Tibial nerve (tissue), 4 donors: ENCODE results near the gene PIP5KL1. TPM values are rescaled to one million over a fixed set of nuclear protein-coding genes. Genes with fewer than 3 reads are reported as not detected.

Experiments used
- DNase-seq, 2 donors: peaks; one replicate each; pipeline ENCODE4 v3.0.0-alpha.2; 2019; ENCODE audit warnings: low spot score in 2 of 2
- H3K27ac ChIP-seq, 4 donors: fragments of 200-600 bp; sonication (generic) in 3 of 4; one replicate each; pipeline ENCODE4 v1.5.1; 2017 to 2019; ENCODE audit warnings: mild to moderate bottlenecking in 1 of 4
- H3K27me3 ChIP-seq, 2 donors: fragments of 200-600 bp; sonication (generic) in 1 of 2; one replicate each; pipeline versions ENCODE4 v1.5.1 to v1.6.0; 2017 to 2019
- H3K36me3 ChIP-seq, 3 donors: fragments of 200-600 bp; sonication (generic); one replicate each; pipeline ENCODE4 v1.5.1; 2018 to 2019
- H3K4me1 ChIP-seq, 4 donors: fragments of 200-600 bp; sonication (generic) in 3 of 4; one replicate each; pipeline ENCODE4 v1.5.1; 2017 to 2019
- H3K4me3 ChIP-seq, 4 donors: fragments of 200-600 bp; sonication (generic) in 3 of 4; one replicate each; pipeline ENCODE4 v1.5.1; 2017 to 2019; ENCODE audit warnings: mild to moderate bottlenecking in 1 of 4, moderate library complexity in 1 of 4
- H3K9me3 ChIP-seq, 4 donors: fragments of 200-600 bp; sonication (generic) in 3 of 4; one replicate each; pipeline ENCODE4 v1.5.1; 2017 to 2019
- CTCF ChIP-seq, 5 experiments: fragments of 200-600 bp in 3 of 5; fragments of 450-650 bp in 2 of 5; sonication (generic) in 3 of 5; IDR thresholded peaks; one replicate each; pipeline ENCODE4 v1.5.1; 2016 to 2019; ENCODE audit warnings: antibody characterized with exemption in 5 of 5, mild to moderate bottlenecking in 3 of 5, moderate library complexity in 2 of 5
- EP300 ChIP-seq, 2 donors: sonication (generic); formaldehyde crosslinking; IDR thresholded peaks; one replicate each; pipeline ENCODE4 v1.6.1; 2017; ENCODE audit warnings: antibody characterized with exemption in 2 of 2, mild to moderate bottlenecking in 1 of 2
- POLR2A ChIP-seq, 2 donors: fragments of 450-650 bp; IDR thresholded peaks; one replicate each; pipeline ENCODE4 v1.6.1; 2017; ENCODE audit warnings: antibody characterized with exemption in 2 of 2, mild to moderate bottlenecking in 2 of 2, moderate library complexity in 2 of 2
- WGBS, 2 donors: methylation state at CpG; one replicate each; pipeline ENCODE4 v1.1.5; 2018; 5-methylcytosine and 5-hydroxymethylcytosine counted together
- total RNA-seq, 4 donors: library from RNA; depleted of rRNA; stranded (reverse); fragments of >200 nt; gene quantifications; one replicate each; pipeline ENCODE4 v1.1.0, GENCODE V29; 2016

PIP5KL1 gene
- total RNA-seq, 4 donors from 2014 or later, result 0.59 TPM; not detected in 3

- Histone ChIP-seq H3K27ac (no peak overlapping the region), H3K36me3 (peaks cover 0 to 26% (median 0%) of the 10 kb centered on the region in 3 donors), H3K4me1 (peaks cover 0 to 54% (median 30%) of the 10 kb centered on the region in 4 donors), H3K27me3 (no peaks in the 10 kb centered on the region), H3K4me3 (no peak overlapping the region), H3K9me3 (no peaks in the 10 kb centered on the region)
- WGBS, 2 donors, result 82 to 84% methylated on average over 8 of the region's 8 CpGs
- no peak for TF ChIP-seq POLR2A (IDR thresholded peaks at IDR 0.05)
- no peak for TF ChIP-seq EP300 (IDR thresholded peaks at IDR 0.05)
- TF ChIP-seq CTCF (IDR thresholded peaks at IDR 0.05), result no peak
- no peak for DNase-seq
Measured at GRCh38 chr9:127880143-127880542, 50.4 kb downstream of the PIP5KL1 start.

GRCh38 chr9:127878652-127879390 lies 51.8 kb downstream of the PIP5KL1 start:
- no peak overlapping the region for H3K4me3 ChIP-seq
- H3K9me3 ChIP-seq, result no peaks in the 10 kb centered on the region
- H3K27me3 ChIP-seq, result no peaks in the 10 kb centered on the region
- 53 to 59% methylated on average over 8 of the region's 8 CpGs for WGBS, 2 donors
- H3K4me1 ChIP-seq, result peaks cover 0 to 54% (median 37%) of the 10 kb centered on the region in 4 donors
- H3K36me3 ChIP-seq, result peaks cover 0 to 14% (median 0%) of the 10 kb centered on the region in 3 donors
- H3K27ac ChIP-seq, result peak overlapping the region in 3 of 4 donors; percentile 76 to 93 (median 88)
- no peak for DNase-seq
- TF ChIP-seq POLR2A (IDR thresholded peaks at IDR 0.05), result no peak
- TF ChIP-seq EP300 (IDR thresholded peaks at IDR 0.05), result no peak
- TF ChIP-seq CTCF (IDR thresholded peaks at IDR 0.05), result no peak

DNA sequence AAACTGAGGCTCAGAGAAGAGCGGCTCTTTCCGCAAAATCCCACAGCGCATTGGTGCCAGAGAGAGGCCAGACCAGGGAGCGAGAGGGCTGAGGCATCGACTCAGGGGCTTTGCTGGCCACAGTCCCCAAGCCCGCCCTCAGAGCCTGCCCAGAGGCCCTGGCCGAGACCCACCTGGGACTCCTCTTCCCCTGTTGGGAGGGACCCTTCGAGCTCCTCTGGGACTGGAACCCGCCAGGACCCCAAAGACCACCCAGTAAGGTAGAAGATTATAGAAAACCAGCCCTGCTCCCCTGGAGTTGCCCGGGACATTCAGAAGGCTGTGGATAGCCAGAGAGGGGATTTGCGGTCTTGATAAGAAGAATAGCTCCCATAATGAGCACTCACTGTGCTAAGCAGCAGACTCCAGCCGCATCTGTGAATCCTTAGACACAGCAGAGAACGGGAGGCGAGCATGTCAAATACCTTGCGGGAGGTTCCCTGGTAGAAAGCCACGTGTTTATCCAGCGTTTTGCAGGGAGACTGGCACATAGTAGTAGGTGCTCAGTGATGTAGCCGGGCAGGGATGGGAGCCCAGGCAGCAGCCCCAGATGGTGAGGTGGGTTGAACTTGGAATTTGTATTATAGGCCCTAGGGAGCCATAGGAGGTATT lies 52.5 kb downstream of the PIP5KL1 start:
- no peak for TF ChIP-seq CTCF (IDR thresholded peaks at IDR 0.05)
- TF ChIP-seq POLR2A (IDR thresholded peaks at IDR 0.05), result no peak
- no peak for TF ChIP-seq EP300 (IDR thresholded peaks at IDR 0.05)
- peaks cover 0 to 13% (median 0%) of the 10 kb centered on the region in 3 donors for H3K36me3 ChIP-seq
- no peaks in the 10 kb centered on the region for H3K27me3 ChIP-seq
- WGBS, 2 donors, result 30 to 38% methylated on average over 17 to 18 of the region's 18 CpGs
- H3K27ac ChIP-seq, result peak overlapping the region; percentile 68 to 93 (median 82)
- no peaks in the 10 kb centered on the region for H3K9me3 ChIP-seq
- DNase-seq, result no peak
- H3K4me3 ChIP-seq, result peak overlapping the region; percentile 46 to 65 (median 49)
- peaks cover 0 to 59% (median 44%) of the 10 kb centered on the region in 4 donors for H3K4me1 ChIP-seq

GRCh38 chr9:127877566-127877998 lies 53.0 kb downstream of the PIP5KL1 start, which contains the start of gene AK1:
TSS of gene AK1 (minus strand) at chr9:127877675. CDS start at chr9:127874617, 3,058 bp downstream.
- Histone ChIP-seq H3K4me1 (peaks cover 0 to 63% (median 44%) of the 10 kb centered on the region in 4 donors), H3K27me3 (no peaks in the 10 kb centered on the region), H3K4me3 (peak within 1 kb of the TSS; percentile 46 to 65 (median 49)), H3K36me3 (peaks cover 0 to 13% (median 0%) of the 10 kb centered on the region in 3 donors), H3K9me3 (no peaks in the 10 kb centered on the region), H3K27ac (peak within 1 kb of the TSS; percentile 68 to 93 (median 82))
- 0% methylated on average over 3 to 41 of the region's 44 CpGs for WGBS, 2 donors
- TF ChIP-seq CTCF (IDR thresholded peaks at IDR 0.05) (peak in 1 of 5 experiments; percentile 9), POLR2A (IDR thresholded peaks at IDR 0.05) (peak in 1 of 2 donors; percentile 62), EP300 (IDR thresholded peaks at IDR 0.05) (peak; percentile 28 to 84)
- DNase-seq, result peak; percentile 68 to 72
